ENCODE results near the gene MX2.

- no peak for TF ChIP-seq CTCF (conservative IDR thresholded peaks at IDR 0.05 in 1 of 2, IDR thresholded peaks at IDR 0.05 in 1 of 2; ENCODE audit: low read depth in 1 of 2, low read length in 2 of 2)
- no peak for TF ChIP-seq EZH2 (IDR thresholded peaks at IDR 0.05; ENCODE audit: low read length, missing control alignments)
Observed at GRCh38 chr21:41388259-41388658, 26.4 kb downstream of the MX2 start.

Measured in fibroblast of lung (primary cell).